Fibroblast of skin of right biceps (primary cell): Measurements from ENCODE around the gene VOPP1.
A peak's percentile ranks its signal among the peaks of the same experiment; 100 is the strongest.

Experiments used
- DNase-seq: peaks from one replicate; pipeline ENCODE4 v3.0.0-alpha.2; 2013

VOPP1 gene

DNA sequence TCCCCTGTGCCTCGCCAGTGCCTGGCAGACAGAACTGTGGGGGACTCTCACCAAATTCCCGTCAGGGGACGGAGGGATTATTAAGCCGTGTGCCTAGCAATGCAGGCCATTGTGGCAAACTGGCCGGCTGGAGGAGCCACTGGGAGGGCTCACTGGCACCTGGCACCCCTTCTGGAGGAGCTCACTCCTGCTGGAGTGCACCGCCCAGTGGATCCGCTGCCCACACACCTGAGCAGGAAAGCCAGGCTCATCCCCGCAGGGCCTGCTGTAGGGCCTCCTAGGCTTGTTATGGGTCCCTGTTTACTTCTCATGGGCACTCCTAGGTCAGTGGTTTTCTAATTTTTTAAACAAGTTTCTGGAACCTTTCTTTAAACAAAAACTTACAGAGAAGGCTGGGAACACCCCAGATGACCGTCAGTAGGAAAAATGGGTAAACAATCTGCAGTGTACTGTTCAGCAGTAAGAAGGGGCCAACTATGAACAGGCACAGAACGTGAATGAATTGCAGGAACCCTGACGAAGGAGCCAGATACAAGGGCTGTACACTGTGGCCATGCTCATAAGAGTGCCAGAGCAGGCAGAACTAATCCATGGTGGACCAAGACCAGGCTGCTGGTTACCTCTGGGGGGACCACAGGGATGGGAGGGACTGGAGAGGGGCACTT, 142.3 kb downstream of the VOPP1 start:
- DNase-seq = no peak

GRCh38 chr7:55427800-55428199, 144.5 kb downstream of the VOPP1 start:
- DNase-seq = no peak

GRCh38 chr7:55427342-55427741, 145.0 kb downstream of the VOPP1 start:
- peak; percentile 52 for DNase-seq

- no peak for DNase-seq
Measured at GRCh38 chr7:55426676-55427075, 145.6 kb downstream of the VOPP1 start.

GRCh38 chr7:55425141-55425752, 147.1 kb downstream of the VOPP1 start:
- no peak for DNase-seq

GRCh38 chr7:55423891-55424290, 148.4 kb downstream of the VOPP1 start:
- peak; percentile 36 for DNase-seq

GRCh38 chr7:55423277-55423711, 149.0 kb downstream of the VOPP1 start:
- DNase-seq = peak; percentile 78
